ENCODE measurements around the gene PDE10A. TPM values are rescaled to one million over a fixed set of nuclear protein-coding genes. Genes with fewer than 3 reads are reported as not detected.

The PDE10A gene
- total and polyA plus RNA-seq, 2 experiments from 2014 or later = 2.0 to 7.2 TPM

- Histone ChIP-seq H4K20me1 (ENCODE audit: insufficient read depth, poor library complexity, severe bottlenecking) (no peaks in the 10 kb centered on the region), H3K9me2 (replicated peaks; ENCODE audit: insufficient read depth) (no peaks in the 10 kb centered on the region), H3K4me2 (no peak overlapping the region), H2AFZ (no peak overlapping the region), H3K9me3 (ENCODE audit: low read depth) (no peaks in the 10 kb centered on the region), H3K27me3 (no peaks in the 10 kb centered on the region), H3K36me3 (replicated peaks; ENCODE audit: insufficient read depth, low read depth) (no peaks in the 10 kb centered on the region), H3K4me1 (ENCODE audit: insufficient read depth) (no peaks in the 10 kb centered on the region), H3K79me2 (no peaks in the 10 kb centered on the region), H3K27ac (no peak overlapping the region), H3K4me3 (no peak overlapping the region)
- DNase-seq (ENCODE audit: low spot score) = no peak
- 61% methylated on average over 6 of the region's 6 CpGs for WGBS (ENCODE audit: low lambda C conversion rate, missing lambda C conversion rate)
- TF ChIP-seq CTCF (IDR thresholded peaks at IDR 0.05; ENCODE audit: poor library complexity) = no peak
- TF ChIP-seq EZH2 (IDR thresholded peaks at IDR 0.05; ENCODE audit: borderline replicate concordance) = no peak
- no peak for TF ChIP-seq EZH2phosphoT487 (IDR thresholded peaks at IDR 0.05; ENCODE audit: low read depth, severe bottlenecking, unreplicated experiment)
These were observed 146.9 kb downstream of the PDE10A start for GRCh38 chr6:165515963-165516624.

GRCh38 chr6:165514621-165515020 lies 148.4 kb downstream of the PDE10A start:
- H3K27ac ChIP-seq = no peak overlapping the region
- H4K20me1 ChIP-seq (ENCODE audit: insufficient read depth, poor library complexity, severe bottlenecking) = no peaks in the 10 kb centered on the region
- H2AFZ ChIP-seq = no peak overlapping the region
- no peak for TF ChIP-seq EZH2 (IDR thresholded peaks at IDR 0.05; ENCODE audit: borderline replicate concordance)
- no peak for TF ChIP-seq EZH2phosphoT487 (IDR thresholded peaks at IDR 0.05; ENCODE audit: low read depth, severe bottlenecking, unreplicated experiment)
- no peak for TF ChIP-seq CTCF (IDR thresholded peaks at IDR 0.05; ENCODE audit: poor library complexity)
- H3K4me2 ChIP-seq = no peak overlapping the region
- WGBS (ENCODE audit: low lambda C conversion rate, missing lambda C conversion rate) = 95% methylated on average over 4 of the region's 4 CpGs
- H3K4me3 ChIP-seq = no peak overlapping the region
- H3K9me2 ChIP-seq (replicated peaks; ENCODE audit: insufficient read depth) = no peaks in the 10 kb centered on the region
- no peaks in the 10 kb centered on the region for H3K4me1 ChIP-seq (ENCODE audit: insufficient read depth)
- H3K9me3 ChIP-seq (ENCODE audit: low read depth) = no peaks in the 10 kb centered on the region
- H3K79me2 ChIP-seq = no peaks in the 10 kb centered on the region
- H3K27me3 ChIP-seq = no peaks in the 10 kb centered on the region
- DNase-seq (ENCODE audit: low spot score) = no peak
- no peaks in the 10 kb centered on the region for H3K36me3 ChIP-seq (replicated peaks; ENCODE audit: insufficient read depth, low read depth)

GRCh38 chr6:165511807-165512206 lies 151.2 kb downstream of the PDE10A start:
- Histone ChIP-seq H4K20me1 (ENCODE audit: insufficient read depth, poor library complexity, severe bottlenecking) (no peaks in the 10 kb centered on the region), H3K9me2 (replicated peaks; ENCODE audit: insufficient read depth) (no peaks in the 10 kb centered on the region), H3K4me1 (ENCODE audit: insufficient read depth) (no peaks in the 10 kb centered on the region), H3K27ac (no peak overlapping the region), H3K9me3 (ENCODE audit: low read depth) (no peaks in the 10 kb centered on the region), H3K27me3 (no peaks in the 10 kb centered on the region), H3K4me2 (no peak overlapping the region), H3K36me3 (replicated peaks; ENCODE audit: insufficient read depth, low read depth) (no peaks in the 10 kb centered on the region), H3K4me3 (no peak overlapping the region), H3K79me2 (no peaks in the 10 kb centered on the region), H2AFZ (no peak overlapping the region)
- no peak for DNase-seq (ENCODE audit: low spot score)
- TF ChIP-seq EZH2phosphoT487 (IDR thresholded peaks at IDR 0.05; ENCODE audit: low read depth, severe bottlenecking, unreplicated experiment) (no peak), EZH2 (IDR thresholded peaks at IDR 0.05; ENCODE audit: borderline replicate concordance) (no peak), CTCF (IDR thresholded peaks at IDR 0.05; ENCODE audit: poor library complexity) (no peak)
